Activated naive CD8-positive, alpha-beta T cell treated with anti-CD3 and anti-CD28 coated beads, Interleukin-2, amount 50 U/mL, for 24 hours (primary cell): ENCODE data around the gene STK35.

Experiments used
- ATAC-seq: fragments of 150-1000 bp; cut with Tn5 transposase; one replicate; pipeline ENCODE4 v1.10.0; 2021
- DNase-seq: peaks from one replicate; pipeline ENCODE4 v3.0.0; 2021
- H3K27ac Mint-ChIP-seq: one replicate; pipeline ENCODE4 v1.8.0; 2021; ENCODE audit warnings: mild to moderate bottlenecking, mixed read lengths
- H3K27me3 Mint-ChIP-seq: one replicate; pipeline ENCODE4 v1.8.0; 2021; ENCODE audit warnings: mixed read lengths
- H3K36me3 Mint-ChIP-seq: one replicate; pipeline ENCODE4 v1.8.0; 2021; ENCODE audit warnings: low read depth, mixed read lengths
- H3K4me1 Mint-ChIP-seq: one replicate; pipeline ENCODE4 v1.8.0; 2021; ENCODE audit warnings: mixed read lengths
- H3K4me3 Mint-ChIP-seq: one replicate; pipeline ENCODE4 v1.8.0; 2021; ENCODE audit warnings: mild to moderate bottlenecking, moderate library complexity, mixed read lengths
- H3K9me3 Mint-ChIP-seq: one replicate; pipeline ENCODE4 v1.8.0; 2021; ENCODE audit warnings: mixed read lengths

The STK35 gene

DNA sequence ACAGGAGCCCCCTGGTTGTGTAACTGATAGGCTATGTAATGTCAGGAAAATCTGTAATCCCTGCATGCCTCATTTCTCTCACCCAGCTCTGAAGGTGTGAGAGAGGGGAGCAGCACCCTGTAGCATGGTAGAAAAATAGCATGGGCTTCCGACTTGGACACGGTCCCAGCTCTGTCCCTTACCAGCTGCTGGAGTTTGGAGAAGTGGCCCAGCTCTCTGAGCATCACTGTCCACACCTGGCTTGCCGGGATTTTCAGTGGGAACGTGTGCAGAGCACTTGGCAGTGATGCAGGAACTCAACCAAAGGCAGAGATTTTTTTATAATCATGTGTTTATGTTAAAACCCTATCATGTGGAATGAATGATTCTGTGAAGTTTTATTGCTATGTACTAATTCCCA is 34.6 kb downstream of the STK35 start:
- Mint-ChIP-seq H3K4me1 (peaks cover 20% of the 10 kb centered on the region), H3K27me3 (no peaks in the 10 kb centered on the region), H3K9me3 (no peaks in the 10 kb centered on the region), H3K36me3 (peaks cover 8% of the 10 kb centered on the region), H3K27ac (no peak overlapping the region), H3K4me3 (no peak overlapping the region)
- DNase-seq, result no peak
- ATAC-seq, result no peak

GRCh38 chr20:2137552-2138201 is 36.0 kb downstream of the STK35 start:
- Mint-ChIP-seq H3K36me3 (peaks cover 8% of the 10 kb centered on the region), H3K4me3 (no peak overlapping the region), H3K4me1 (peaks cover 25% of the 10 kb centered on the region), H3K9me3 (no peaks in the 10 kb centered on the region), H3K27ac (no peak overlapping the region), H3K27me3 (no peaks in the 10 kb centered on the region)
- ATAC-seq (no peak), DNase-seq (no peak)

GRCh38 chr20:2138396-2138795 is 36.8 kb downstream of the STK35 start:
- ATAC-seq (no peak), DNase-seq (no peak)
- peaks cover 22% of the 10 kb centered on the region for H3K4me1 Mint-ChIP-seq
- H3K36me3 Mint-ChIP-seq, result peaks cover 8% of the 10 kb centered on the region
- no peak overlapping the region for H3K4me3 Mint-ChIP-seq
- H3K9me3 Mint-ChIP-seq, result no peaks in the 10 kb centered on the region
- no peaks in the 10 kb centered on the region for H3K27me3 Mint-ChIP-seq
- H3K27ac Mint-ChIP-seq, result no peak overlapping the region

DNA sequence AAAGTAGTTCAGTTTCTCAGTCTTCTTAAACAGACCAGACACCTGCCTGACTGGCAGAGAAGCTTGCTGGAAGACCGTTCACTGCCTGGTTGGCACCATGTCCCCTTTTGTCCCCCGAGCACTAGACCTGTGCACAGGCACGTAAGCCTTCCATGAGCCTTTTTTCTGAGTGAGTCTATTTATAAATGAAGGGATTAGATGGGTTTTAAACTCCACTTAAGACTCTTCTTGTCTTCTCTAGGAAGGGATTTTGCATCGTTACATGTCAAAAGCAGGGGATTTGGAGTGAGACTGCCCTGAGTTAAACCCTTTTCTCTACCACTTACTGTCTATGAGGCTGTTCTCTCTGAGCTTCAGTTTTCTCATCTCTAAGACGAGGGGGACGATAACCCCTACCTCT is 37.6 kb downstream of the STK35 start:
- no peak for ATAC-seq
- Mint-ChIP-seq H3K27me3 (no peaks in the 10 kb centered on the region), H3K27ac (no peak overlapping the region), H3K36me3 (peaks cover 8% of the 10 kb centered on the region), H3K4me3 (no peak overlapping the region), H3K9me3 (no peaks in the 10 kb centered on the region), H3K4me1 (peaks cover 22% of the 10 kb centered on the region)
- DNase-seq, result no peak

DNA sequence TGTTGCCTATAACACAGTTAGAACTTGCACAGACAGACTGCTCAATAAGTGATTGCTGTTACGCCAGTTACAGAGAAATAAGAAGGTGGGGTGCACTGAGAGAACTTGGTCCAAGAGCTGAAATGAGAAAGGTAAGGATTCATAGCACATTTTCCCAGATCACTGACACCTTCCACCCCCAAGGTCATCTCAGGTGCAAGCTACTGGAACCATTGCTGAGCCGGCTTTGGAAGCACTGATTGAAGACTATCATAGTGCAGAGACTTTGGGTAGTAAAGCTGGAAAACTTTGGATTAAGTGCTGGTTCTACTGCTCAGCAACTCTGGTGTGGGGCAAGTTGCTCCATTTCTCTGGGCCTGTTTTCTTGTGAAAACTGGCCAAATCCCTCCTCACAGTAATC is 38.1 kb downstream of the STK35 start:
- no peak overlapping the region for H3K27ac Mint-ChIP-seq
- H3K4me1 Mint-ChIP-seq, result peaks cover 22% of the 10 kb centered on the region
- no peaks in the 10 kb centered on the region for H3K9me3 Mint-ChIP-seq
- H3K4me3 Mint-ChIP-seq, result no peak overlapping the region
- DNase-seq (no peak), ATAC-seq (no peak)
- no peaks in the 10 kb centered on the region for H3K27me3 Mint-ChIP-seq
- peaks cover 8% of the 10 kb centered on the region for H3K36me3 Mint-ChIP-seq

DNA sequence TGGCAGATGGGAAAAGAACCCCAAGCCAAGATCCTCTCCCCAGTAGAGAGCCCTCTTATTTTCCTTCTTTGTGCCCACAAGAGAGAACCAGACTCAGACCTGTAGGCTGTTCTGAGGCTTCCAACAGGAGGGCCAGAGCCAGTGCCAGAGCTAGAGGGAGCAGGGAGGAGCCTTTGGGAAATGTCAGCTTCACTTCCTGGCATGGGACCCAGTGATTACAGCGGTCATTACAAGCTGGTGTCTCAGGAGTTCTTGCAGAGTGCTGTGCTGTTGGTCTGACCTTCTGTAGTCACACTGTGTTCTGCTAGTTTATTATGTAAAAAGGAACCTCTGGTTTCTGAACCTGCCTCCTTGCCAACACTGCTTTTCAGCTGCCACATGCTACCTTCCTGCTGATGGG is 38.9 kb downstream of the STK35 start:
- Mint-ChIP-seq H3K36me3 (peaks cover 8% of the 10 kb centered on the region), H3K27me3 (no peaks in the 10 kb centered on the region), H3K4me1 (peaks cover 22% of the 10 kb centered on the region), H3K4me3 (no peak overlapping the region), H3K9me3 (no peaks in the 10 kb centered on the region), H3K27ac (no peak overlapping the region)
- no peak for DNase-seq
- no peak for ATAC-seq

- Mint-ChIP-seq H3K9me3 (no peaks in the 10 kb centered on the region), H3K36me3 (peaks cover 4% of the 10 kb centered on the region), H3K27ac (peak overlapping the region; percentile 25), H3K27me3 (no peaks in the 10 kb centered on the region), H3K4me1 (peaks cover 22% of the 10 kb centered on the region), H3K4me3 (no peak overlapping the region)
- DNase-seq (peak; percentile 7), ATAC-seq (peak; percentile 65)
Measured at GRCh38 chr20:2141600-2142575, 40.3 kb downstream of the STK35 start.

GRCh38 chr20:2142649-2143048 is 41.0 kb downstream of the STK35 start:
- no peak overlapping the region for H3K4me3 Mint-ChIP-seq
- DNase-seq, result no peak
- H3K27ac Mint-ChIP-seq, result no peak overlapping the region
- no peak for ATAC-seq
- H3K4me1 Mint-ChIP-seq, result peaks cover 18% of the 10 kb centered on the region
- H3K27me3 Mint-ChIP-seq, result no peaks in the 10 kb centered on the region
- no peaks in the 10 kb centered on the region for H3K9me3 Mint-ChIP-seq
- H3K36me3 Mint-ChIP-seq, result no peaks in the 10 kb centered on the region

DNA sequence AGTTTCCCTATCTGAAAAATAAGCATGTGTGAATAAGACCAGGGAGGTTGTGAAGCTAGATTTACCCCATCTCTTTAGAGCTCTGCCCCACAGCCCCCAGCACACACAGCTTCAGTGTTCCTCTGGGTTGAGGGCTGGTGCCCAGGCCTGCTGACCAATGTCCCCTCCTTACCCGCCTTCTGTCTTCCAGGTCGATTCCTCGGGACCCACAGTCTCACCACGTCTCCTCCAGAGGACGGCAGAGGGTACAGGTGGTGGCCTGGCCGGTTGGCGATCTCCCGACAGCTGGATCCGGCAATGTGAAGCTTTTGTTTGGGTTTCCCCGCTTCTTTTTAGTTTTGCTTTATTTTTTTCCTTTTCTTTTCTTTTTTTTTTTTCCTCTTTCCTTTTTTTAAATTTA is 42.0 kb downstream of the STK35 start:
- no peaks in the 10 kb centered on the region for H3K36me3 Mint-ChIP-seq
- H3K4me3 Mint-ChIP-seq, result no peak overlapping the region
- H3K4me1 Mint-ChIP-seq, result peaks cover 18% of the 10 kb centered on the region
- no peak for ATAC-seq
- H3K9me3 Mint-ChIP-seq, result no peaks in the 10 kb centered on the region
- no peaks in the 10 kb centered on the region for H3K27me3 Mint-ChIP-seq
- no peak for DNase-seq
- no peak overlapping the region for H3K27ac Mint-ChIP-seq

GRCh38 chr20:2144850-2145249 is 43.2 kb downstream of the STK35 start:
- Mint-ChIP-seq H3K27ac (no peak overlapping the region), H3K36me3 (no peaks in the 10 kb centered on the region)

GRCh38 chr20:2145376-2145775 is 43.7 kb downstream of the STK35 start:
- no peak for ATAC-seq
- peaks cover 18% of the 10 kb centered on the region for H3K4me1 Mint-ChIP-seq
- no peak overlapping the region for H3K4me3 Mint-ChIP-seq
- H3K36me3 Mint-ChIP-seq, result no peaks in the 10 kb centered on the region
- no peak for DNase-seq
- no peak overlapping the region for H3K27ac Mint-ChIP-seq
- no peaks in the 10 kb centered on the region for H3K27me3 Mint-ChIP-seq
- H3K9me3 Mint-ChIP-seq, result no peaks in the 10 kb centered on the region

More at GRCh38 chr20:2144850-2145249, 43.2 kb downstream of the STK35 start:
- no peaks in the 10 kb centered on the region for H3K9me3 Mint-ChIP-seq
- ATAC-seq (no peak), DNase-seq (no peak)
- H3K4me1 Mint-ChIP-seq, result peaks cover 18% of the 10 kb centered on the region
- no peaks in the 10 kb centered on the region for H3K27me3 Mint-ChIP-seq
- H3K4me3 Mint-ChIP-seq, result no peak overlapping the region

- no peak for ATAC-seq
- H3K36me3 Mint-ChIP-seq, result no peaks in the 10 kb centered on the region
- H3K27ac Mint-ChIP-seq, result no peak overlapping the region
Measured at GRCh38 chr20:2146080-2146867, 44.6 kb downstream of the STK35 start.

GRCh38 chr20:2149507-2149906 is 47.9 kb downstream of the STK35 start:
- H3K36me3 Mint-ChIP-seq, result no peaks in the 10 kb centered on the region
- no peaks in the 10 kb centered on the region for H3K4me1 Mint-ChIP-seq
- ATAC-seq (no peak), DNase-seq (no peak)
- H3K9me3 Mint-ChIP-seq, result no peaks in the 10 kb centered on the region
- H3K27me3 Mint-ChIP-seq, result no peaks in the 10 kb centered on the region
- H3K27ac Mint-ChIP-seq, result no peak overlapping the region
- no peak overlapping the region for H3K4me3 Mint-ChIP-seq

More at GRCh38 chr20:2146080-2146867, 44.6 kb downstream of the STK35 start:
- H3K4me1 Mint-ChIP-seq, result peaks cover 12% of the 10 kb centered on the region
- no peak overlapping the region for H3K4me3 Mint-ChIP-seq
- H3K9me3 Mint-ChIP-seq, result no peaks in the 10 kb centered on the region
- H3K27me3 Mint-ChIP-seq, result no peaks in the 10 kb centered on the region
- DNase-seq, result no peak

- no peak for DNase-seq
- no peak overlapping the region for H3K4me3 Mint-ChIP-seq
- no peaks in the 10 kb centered on the region for H3K36me3 Mint-ChIP-seq
- H3K27ac Mint-ChIP-seq, result no peak overlapping the region
- ATAC-seq, result no peak
- H3K9me3 Mint-ChIP-seq, result no peaks in the 10 kb centered on the region
- H3K27me3 Mint-ChIP-seq, result no peaks in the 10 kb centered on the region
- H3K4me1 Mint-ChIP-seq, result no peaks in the 10 kb centered on the region
Measured at GRCh38 chr20:2150660-2151059, 49.0 kb downstream of the STK35 start.
